ENCODE measurements around the gene WNT7B.

The WNT7B gene

GRCh38 chr22:45930324-45930723 lies 46.6 kb downstream of the WNT7B start:
- H3K4me3 ChIP-seq (ENCODE audit: control insufficient read depth, low read depth, low read length) = no peak overlapping the region
- DNase-seq (ENCODE audit: low read depth) = no peak
- no peak for TF ChIP-seq CTCF (conservative IDR thresholded peaks at IDR 0.05; ENCODE audit: control insufficient read depth, insufficient read depth, low read depth, low read length)

- no peak for DNase-seq (ENCODE audit: low read depth)
- TF ChIP-seq CTCF (conservative IDR thresholded peaks at IDR 0.05; ENCODE audit: control insufficient read depth, insufficient read depth, low read depth, low read length) = no peak
- no peak overlapping the region for H3K4me3 ChIP-seq (ENCODE audit: control insufficient read depth, low read depth, low read length)
Measured at GRCh38 chr22:45929649-45930048, 47.3 kb downstream of the WNT7B start.

- no peak for DNase-seq (ENCODE audit: low read depth)
- no peak overlapping the region for H3K4me3 ChIP-seq (ENCODE audit: control insufficient read depth, low read depth, low read length)
- TF ChIP-seq CTCF (conservative IDR thresholded peaks at IDR 0.05; ENCODE audit: control insufficient read depth, insufficient read depth, low read depth, low read length) = no peak
Measured at GRCh38 chr22:45928726-45929368, 48.1 kb downstream of the WNT7B start.

GRCh38 chr22:45927059-45927458 lies 49.9 kb downstream of the WNT7B start:
- H3K4me3 ChIP-seq (ENCODE audit: control insufficient read depth, low read depth, low read length) = no peak overlapping the region
- no peak for TF ChIP-seq CTCF (conservative IDR thresholded peaks at IDR 0.05; ENCODE audit: control insufficient read depth, insufficient read depth, low read depth, low read length)
- no peak for DNase-seq (ENCODE audit: low read depth)

- no peak overlapping the region for H3K4me3 ChIP-seq (ENCODE audit: control insufficient read depth, low read depth, low read length)
- DNase-seq (ENCODE audit: low read depth) = no peak
- TF ChIP-seq CTCF (conservative IDR thresholded peaks at IDR 0.05; ENCODE audit: control insufficient read depth, insufficient read depth, low read depth, low read length) = no peak
Measured at GRCh38 chr22:45926433-45926832, 50.5 kb downstream of the WNT7B start.

GRCh38 chr22:45925811-45926351 lies 51.1 kb downstream of the WNT7B start:
- no peak overlapping the region for H3K4me3 ChIP-seq (ENCODE audit: control insufficient read depth, low read depth, low read length)
- DNase-seq (ENCODE audit: low read depth) = no peak
- no peak for TF ChIP-seq CTCF (conservative IDR thresholded peaks at IDR 0.05; ENCODE audit: control insufficient read depth, insufficient read depth, low read depth, low read length)
